ENCODE results near the gene ACYP2. TPM values are rescaled to one million over a fixed set of nuclear protein-coding genes. Genes with fewer than 3 reads are reported as not detected.
A peak's percentile ranks its signal among the peaks of the same experiment; 100 is the strongest.
"Not testable (repeated sequence)": the region's sequence is repeated elsewhere in the genome, so short reads cannot be mapped to it uniquely, and the experiment has no call there.

Gene ACYP2
- total RNA-seq, 1 donor from 2014 or later, result 8.7 TPM

- DNase-seq (ENCODE audit: low read depth in 2 of 2), result no peak
Observed at GRCh38 chr2:54097124-54097523, 18.3 kb upstream of the ACYP2 start.

- peak in 1 of 2 donors; percentile 71 for DNase-seq (ENCODE audit: low read depth in 2 of 2)
Observed at GRCh38 chr2:54099370-54099769, 16.0 kb upstream of the ACYP2 start.

DNA sequence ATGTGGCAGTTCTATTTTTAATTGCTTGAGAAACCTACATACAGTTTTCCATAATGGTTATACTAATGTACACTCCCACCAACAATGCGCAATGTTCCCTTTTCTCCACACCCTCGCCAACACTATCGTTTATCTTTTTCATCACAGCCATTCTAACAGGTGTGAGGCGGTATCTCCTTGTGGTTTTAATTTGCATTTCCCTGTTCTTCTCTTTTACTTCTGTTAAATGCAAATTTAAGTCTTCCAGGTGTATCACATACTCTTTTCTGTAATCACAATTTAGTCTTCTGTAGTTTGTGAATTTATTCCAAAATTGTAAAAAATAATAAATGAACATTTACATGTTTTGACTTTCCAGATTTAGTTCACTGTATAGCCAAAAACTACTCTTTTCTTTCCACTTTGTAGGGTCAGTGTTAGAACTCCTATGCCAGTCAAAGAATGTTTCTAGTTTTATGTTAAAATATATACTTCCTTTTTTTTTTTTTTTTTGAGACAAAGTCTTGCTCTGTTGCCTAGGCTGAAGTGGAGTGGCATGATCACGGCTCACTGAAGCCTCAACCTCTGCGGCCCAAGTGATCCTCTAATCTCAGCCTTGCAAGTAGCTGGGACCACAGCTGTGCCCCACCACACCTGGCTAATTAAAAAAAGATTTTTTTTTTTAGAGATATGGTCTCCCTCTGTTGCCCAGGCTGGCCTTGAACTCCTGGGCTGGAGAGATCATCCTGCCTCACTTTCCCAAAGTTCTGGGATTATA is 15.4 kb upstream of the ACYP2 start:
- peak in 1 of 2 donors; percentile 16 for DNase-seq (ENCODE audit: low read depth in 2 of 2)

- no peak for DNase-seq (ENCODE audit: low read depth in 2 of 2)
Observed at GRCh38 chr2:54100772-54101171, 14.6 kb upstream of the ACYP2 start.

DNA sequence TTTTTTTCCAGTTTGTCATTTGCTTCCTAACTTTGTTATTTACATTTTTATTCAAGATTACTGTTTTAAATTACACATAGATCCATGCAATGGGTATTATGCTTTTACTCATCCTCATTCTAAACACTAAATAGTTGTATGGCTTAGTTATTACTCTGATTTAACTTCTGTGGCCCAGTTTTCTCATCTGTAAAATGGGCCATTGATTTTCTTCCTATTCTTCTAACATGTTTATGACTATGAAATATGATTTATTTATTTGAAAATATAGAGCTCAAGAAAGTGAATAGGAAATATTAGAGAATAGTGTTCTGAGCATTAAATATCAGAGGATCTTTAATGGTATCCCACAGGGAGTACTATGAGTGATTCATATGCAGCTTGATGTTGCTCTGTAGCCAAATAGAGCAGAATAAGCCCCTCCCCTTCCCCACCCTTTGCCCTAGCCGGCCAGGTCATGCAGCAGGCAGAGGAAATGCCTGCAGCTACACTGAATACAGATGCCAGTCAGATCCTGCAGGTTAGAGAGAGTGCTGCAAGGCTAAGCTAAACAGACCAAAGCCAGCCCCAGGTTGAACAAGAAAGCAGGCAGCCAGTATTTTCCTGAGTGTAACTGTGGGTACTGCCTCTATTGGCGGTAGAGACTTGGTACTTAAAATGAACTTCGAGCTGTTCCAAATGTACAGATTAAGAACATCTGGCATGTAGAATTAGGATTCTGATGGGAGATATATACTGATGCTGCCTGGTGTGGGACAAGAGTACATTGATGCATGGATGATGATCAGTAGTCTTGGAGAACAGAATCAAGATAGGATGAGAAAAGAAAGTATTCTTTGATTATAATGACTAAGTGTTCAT is 11.7 kb upstream of the ACYP2 start:
- DNase-seq (ENCODE audit: low read depth in 2 of 2), result peak; percentile 80 to 92

DNA sequence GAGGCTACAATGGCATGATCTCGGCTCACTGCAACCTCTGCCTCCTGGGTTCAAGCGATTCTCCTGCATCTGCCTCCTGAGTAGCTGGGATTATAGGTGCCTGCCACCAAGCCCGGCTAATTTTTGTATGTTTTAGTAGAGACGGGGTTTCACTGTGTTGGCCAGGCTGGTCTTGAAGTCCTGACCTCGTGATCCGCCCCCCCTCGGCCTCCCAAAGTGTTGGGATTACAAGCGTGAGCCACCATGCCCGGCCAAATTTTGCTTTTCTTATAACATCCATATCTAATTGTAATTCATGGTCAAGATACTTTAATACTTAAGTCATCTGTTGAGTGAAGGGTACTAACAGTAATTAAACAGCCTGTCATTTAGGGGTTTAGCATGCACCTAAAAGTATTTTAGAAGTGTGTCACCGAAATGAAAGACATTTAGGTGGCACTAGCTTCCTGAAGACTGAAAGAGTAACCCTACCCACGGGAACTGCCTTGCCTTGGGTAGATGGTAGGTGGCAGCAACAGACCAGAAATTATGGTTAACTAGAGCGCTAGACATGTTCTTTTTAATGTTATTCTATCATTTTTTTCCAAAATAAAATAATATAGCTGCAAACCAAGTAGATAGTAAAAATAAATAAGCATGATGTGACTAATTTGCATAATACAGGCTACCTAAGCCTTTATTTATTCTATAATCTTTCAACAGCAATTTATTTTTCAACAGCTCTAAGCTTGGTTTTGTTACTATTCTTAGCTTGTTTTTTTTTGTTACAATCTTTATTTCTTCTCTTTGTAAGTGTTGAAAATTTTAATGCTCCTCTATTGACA is 8.6 kb upstream of the ACYP2 start:
- DNase-seq (ENCODE audit: low read depth in 2 of 2), result peak; percentile 71 to 79

- DNase-seq (ENCODE audit: low read depth in 2 of 2), result no peak
Observed at GRCh38 chr2:54107455-54107764, 8.0 kb upstream of the ACYP2 start.

DNA sequence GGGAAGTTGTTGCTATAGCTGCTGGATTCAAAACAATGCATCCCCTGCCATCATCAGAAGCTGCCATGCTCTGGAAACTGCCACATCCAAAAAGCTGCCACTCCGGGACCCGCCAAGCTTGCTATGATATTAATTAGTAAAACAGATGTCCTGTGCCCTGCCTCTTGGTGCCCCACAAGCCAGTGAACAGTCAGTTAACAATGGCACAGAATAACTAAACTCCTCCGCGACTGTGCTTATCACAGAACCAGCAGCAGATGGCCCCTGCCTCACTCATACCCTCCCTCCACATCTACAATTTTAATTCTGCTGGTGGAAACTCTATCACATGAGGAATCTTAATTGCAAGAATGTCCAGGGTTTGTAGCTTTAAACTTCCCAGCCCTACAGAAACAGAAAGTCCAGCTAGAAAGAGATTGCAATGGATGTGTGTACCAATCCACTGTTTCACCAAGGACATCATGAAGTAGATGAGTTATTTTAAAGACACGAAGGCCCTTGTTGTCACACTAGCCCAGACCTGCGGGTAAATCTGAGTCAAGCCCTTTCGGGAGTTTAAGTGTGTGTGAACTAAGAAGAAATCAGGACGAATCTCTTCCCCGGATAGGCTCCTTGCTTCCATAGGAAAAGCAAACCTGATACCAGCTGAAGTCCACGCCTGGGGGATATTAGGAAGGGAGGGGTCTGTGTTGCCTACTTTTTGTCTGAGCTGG is 7.4 kb upstream of the ACYP2 start:
- DNase-seq (ENCODE audit: low read depth in 2 of 2), result peak in 1 of 2 donors; percentile 21

DNA sequence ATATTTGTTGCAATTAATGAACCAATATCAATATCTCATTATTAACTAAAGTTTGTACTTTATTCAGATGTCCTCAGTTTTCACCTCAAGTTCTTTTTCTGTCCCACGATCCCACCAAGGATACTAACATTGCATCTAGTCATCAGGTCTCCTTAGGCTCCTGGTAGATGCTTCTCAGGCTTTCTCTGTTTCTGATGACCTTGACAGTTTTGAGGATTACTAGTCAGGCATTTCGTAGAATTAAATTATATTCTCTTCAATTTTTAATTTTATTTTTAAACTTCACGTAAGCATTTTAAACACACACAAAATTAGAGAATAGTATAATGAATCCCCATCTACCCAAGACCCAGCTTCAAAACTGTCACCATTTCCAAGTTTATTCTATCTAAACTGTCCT is 5.6 kb upstream of the ACYP2 start:
- DNase-seq (ENCODE audit: low read depth in 2 of 2), result no peak

- DNase-seq (ENCODE audit: low read depth in 2 of 2), result not testable (repeated sequence)
Observed at GRCh38 chr2:54114479-54114878, 936 bp upstream of the ACYP2 start.

DNA sequence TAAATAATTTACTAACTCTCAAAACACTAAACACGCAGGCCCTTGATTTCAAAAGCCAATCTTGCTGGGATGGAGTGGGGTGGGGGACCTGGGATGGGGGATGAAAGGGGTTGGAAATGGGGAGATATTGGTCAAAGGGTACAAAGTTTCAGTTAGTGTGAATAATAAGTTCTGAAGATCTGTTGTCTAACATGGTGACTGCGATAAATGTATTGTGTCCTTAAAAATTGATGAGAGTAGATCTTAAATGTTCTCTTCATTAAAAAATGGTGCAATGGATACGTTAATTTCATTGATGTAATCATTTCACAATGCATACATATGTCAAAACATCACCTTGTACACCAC is 505 bp upstream of the ACYP2 start:
- DNase-seq (ENCODE audit: low read depth in 2 of 2), result no peak

GRCh38 chr2:54116598-54116997 is 1.2 kb downstream of the ACYP2 start:
- not testable (repeated sequence) for DNase-seq (ENCODE audit: low read depth in 2 of 2)

- no peak for DNase-seq (ENCODE audit: low read depth in 2 of 2)
Observed at GRCh38 chr2:54120950-54121349, 5.5 kb downstream of the ACYP2 start.

DNA sequence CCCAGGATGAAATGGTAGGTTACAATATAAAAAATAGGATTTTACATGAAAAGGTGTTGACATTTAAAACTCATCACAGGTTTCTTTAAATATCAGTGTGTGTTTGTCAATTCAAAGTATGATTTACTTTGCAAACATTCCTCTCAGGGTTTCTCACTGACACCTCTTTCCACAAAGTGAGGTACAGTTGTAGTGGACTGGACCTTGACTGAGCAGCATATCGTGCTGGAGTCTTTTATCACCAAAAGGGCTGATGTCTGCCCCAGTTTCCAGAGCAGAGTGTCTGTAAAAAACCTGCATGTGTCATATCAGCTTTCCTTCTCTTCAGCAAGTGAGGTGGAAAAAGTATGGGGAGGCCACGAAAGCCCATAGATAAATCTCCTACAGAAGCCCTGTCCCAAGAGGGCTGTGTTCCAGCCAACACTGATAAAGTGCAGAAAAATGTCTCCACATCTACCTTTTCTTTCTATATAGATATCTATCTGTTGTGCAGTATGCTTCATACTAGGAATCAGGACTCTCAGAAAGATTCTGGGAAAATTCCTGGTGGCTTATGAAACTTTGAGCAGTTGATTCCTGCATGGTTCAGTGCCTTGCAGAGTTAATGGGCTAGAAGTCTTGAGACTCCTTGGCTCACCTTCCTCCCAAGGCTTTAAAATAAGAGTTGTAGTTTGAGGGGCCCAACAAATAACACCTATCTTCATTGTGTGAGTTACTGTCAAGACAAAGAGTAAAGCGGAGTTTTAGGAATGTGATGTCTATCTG is 6.9 kb downstream of the ACYP2 start:
- DNase-seq (ENCODE audit: low read depth in 2 of 2), result no peak

DNA sequence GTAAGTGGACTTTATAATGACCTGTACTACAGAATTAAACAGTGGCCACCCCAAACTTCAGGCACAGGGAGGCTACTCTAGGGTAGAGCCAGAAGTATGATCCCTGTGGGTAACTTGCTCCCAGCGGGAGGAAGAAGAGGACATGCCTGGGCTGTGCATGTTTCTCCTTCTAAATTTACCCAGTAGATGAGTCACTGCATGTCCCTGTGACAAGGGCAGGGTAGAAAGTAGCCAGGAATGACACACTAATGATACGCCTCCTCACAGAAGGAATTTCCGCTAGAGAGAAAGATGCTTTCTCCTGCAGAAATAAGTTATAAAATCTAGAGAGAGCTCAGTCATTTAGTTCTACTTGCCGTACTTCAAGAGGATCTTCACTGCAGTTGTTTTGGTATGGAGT is 7.5 kb downstream of the ACYP2 start:
- DNase-seq (ENCODE audit: low read depth in 2 of 2), result peak; percentile 6 to 58

DNA sequence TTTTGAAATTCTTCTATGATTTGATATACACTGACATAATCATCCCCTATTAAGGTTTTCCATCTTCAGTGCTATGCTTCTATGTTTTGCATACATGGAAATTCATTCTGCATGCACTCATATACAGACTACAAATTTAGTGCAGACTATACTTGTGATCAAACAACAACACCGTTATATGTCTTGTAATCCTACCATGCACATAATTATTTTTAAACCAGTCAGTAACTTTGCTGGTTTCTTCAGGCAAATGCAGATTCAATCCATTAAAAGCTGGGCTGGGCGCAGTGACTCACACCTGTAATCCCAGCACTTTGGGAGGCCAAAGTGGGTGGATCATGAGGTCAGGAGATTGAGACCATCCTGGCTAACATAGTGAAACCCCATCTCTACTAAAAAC is 11.8 kb downstream of the ACYP2 start:
- not testable (repeated sequence) for DNase-seq (ENCODE audit: low read depth in 2 of 2)

- no peak for DNase-seq (ENCODE audit: low read depth in 2 of 2)
Observed at GRCh38 chr2:54133056-54133455, 17.6 kb downstream of the ACYP2 start.

DNA sequence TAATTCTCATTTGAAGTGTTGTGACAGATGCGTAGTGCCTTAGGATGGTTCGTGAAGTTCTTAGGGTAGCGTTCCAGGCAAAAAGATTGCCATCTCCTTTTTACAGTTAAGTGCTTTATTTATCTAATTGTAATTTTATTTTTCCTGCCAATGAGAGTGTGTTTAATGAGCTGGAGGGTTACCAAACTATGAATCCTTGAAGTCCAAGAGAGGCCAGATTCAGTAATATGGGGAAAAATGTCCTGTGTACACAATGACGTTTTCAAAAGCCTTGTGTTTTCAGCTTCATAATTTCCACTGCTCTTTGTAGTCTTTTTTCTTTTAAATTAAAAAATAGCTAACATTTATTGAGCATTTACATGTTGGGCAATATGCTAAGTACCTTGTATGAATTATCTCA is 23.8 kb downstream of the ACYP2 start:
- no peak for DNase-seq (ENCODE audit: low read depth in 2 of 2)

GRCh38 chr2:54143780-54144179 is 28.4 kb downstream of the ACYP2 start:
- no peak for DNase-seq (ENCODE audit: low read depth in 2 of 2)

DNA sequence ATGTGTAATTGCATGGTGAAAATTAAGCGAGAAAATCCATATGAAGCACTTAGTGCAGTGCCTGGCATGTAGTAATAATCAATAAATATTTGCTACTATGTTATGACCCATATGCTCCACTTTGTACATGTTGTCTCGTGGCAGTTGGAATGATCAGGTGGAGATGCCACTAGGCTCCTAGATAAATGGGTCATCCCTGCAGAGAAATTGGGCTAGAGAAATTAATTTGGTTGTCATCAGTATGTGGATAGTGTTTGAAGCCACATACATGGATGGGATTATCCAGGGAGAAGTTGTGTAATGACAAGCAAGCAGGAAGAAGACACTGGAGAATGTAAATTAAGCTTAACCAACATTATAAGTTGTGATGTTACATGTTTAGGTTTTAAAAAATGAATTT is 33.0 kb downstream of the ACYP2 start:
- no peak for DNase-seq (ENCODE audit: low read depth in 2 of 2)

Data from lung microvascular endothelial cell (primary cell).